Endothelial cell of umbilical vein (primary cell): ENCODE data around the gene CTSD. TPM values are rescaled to one million over a fixed set of nuclear protein-coding genes. Genes with fewer than 3 reads are reported as not detected.

ENCODE experiments used
- BruUV-seq: library from RNA; stranded (reverse); fragments of 400-500 nt; replicated peaks from 2 replicates; lab custom pipeline; 2021; lab: Mats Ljungman, UMichigan
- CTCF ChIA-PET: fragments of 300-600, 350-600 bp; sonication (Branson Sonifier 250); formaldehyde crosslinking; loops from one replicate; lab custom pipeline; 2021; ENCODE audit warnings: antibody characterized with exemption, inconsistent platforms; lab: Charles Lee
- POLR2A ChIA-PET: fragments of 300-600, 350-600 bp; sonication (Branson Sonifier 250); formaldehyde crosslinking; loops from one replicate; lab custom pipeline; 2021; ENCODE audit warnings: antibody characterized with exemption, inconsistent platforms; lab: Charles Lee
- DNase-seq: peaks from one replicate; pipeline ENCODE4 v3.0.0-alpha.2; 2011; ENCODE audit warnings: low read depth, low spot score
- FAIRE-seq: peaks from 2 replicates; lab custom pipeline; 2011; peaks lifted over from hg19 to GRCh38; lab: Jason Lieb, UNC
- H2AFZ ChIP-seq: 2 replicates; pipeline ENCODE4 v1.6.0; 2012; ENCODE audit warnings: low read depth, low read length, control low read depth, inconsistent platforms
- H3K27ac ChIP-seq: 2 replicates; pipeline ENCODE4 v1.5.1; 2011; ENCODE audit warnings: low read depth, mild to moderate bottlenecking, control low read depth, low read length, moderate library complexity; ENCODE audit not compliant: insufficient read depth
- H3K27me3 ChIP-seq, 2 experiments: 2 replicates each; pipeline versions ENCODE4 v1.6.0 to v1.6.1; 2011; ENCODE audit warnings: low read length in 2 of 2, mixed read lengths in 1 of 2; ENCODE audit not compliant: control insufficient read depth in 2 of 2, insufficient read depth in 2 of 2
- H3K36me3 ChIP-seq, 2 experiments: 2 replicates in 1 of 2; 3 replicates in 1 of 2; pipeline ENCODE4 v1.5.1; 2011; ENCODE audit warnings: low read length in 2 of 2, mild to moderate bottlenecking in 1 of 2, moderate library complexity in 1 of 2; ENCODE audit not compliant: control insufficient read depth in 2 of 2, insufficient read depth in 2 of 2; ENCODE audit errors: extremely low read depth in 1 of 2
- H3K4me1 ChIP-seq: 3 replicates; pipeline ENCODE4 v1.5.1; 2011; ENCODE audit warnings: mild to moderate bottlenecking, low read length; ENCODE audit not compliant: control insufficient read depth, insufficient read depth; ENCODE audit errors: extremely low read depth
- H3K4me2 ChIP-seq: 2 replicates; pipeline ENCODE4 v1.6.1; 2011; ENCODE audit warnings: low read length, control low read depth, mixed read lengths; ENCODE audit not compliant: insufficient read depth
- H3K4me3 ChIP-seq, 3 experiments: fragments of 200-600 bp in 1 of 3; sonication (generic), shearing (Covaris generic) in 1 of 3; replicated peaks in 1 of 3; 2 replicates each; pipeline ENCODE4 v1.5.1; 2011 to 2016; ENCODE audit warnings: control low read depth in 3 of 3, low read length in 3 of 3, mild to moderate bottlenecking in 2 of 3, inconsistent platforms in 1 of 3, low read depth in 1 of 3, moderate library complexity in 1 of 3; ENCODE audit not compliant: insufficient read depth in 1 of 3
- H3K79me2 ChIP-seq: 2 replicates; pipeline ENCODE4 v1.6.0; 2012; ENCODE audit warnings: low read length, inconsistent platforms; ENCODE audit not compliant: control insufficient read depth, insufficient read depth
- H3K9ac ChIP-seq: replicated peaks from 2 replicates; pipeline ENCODE3; 2011; ENCODE audit warnings: low read length, control low read depth; ENCODE audit not compliant: insufficient read depth; ENCODE audit errors: extremely low read depth
- H3K9me1 ChIP-seq: replicated peaks from 3 replicates; pipeline ENCODE4 v1.6.0; 2011; ENCODE audit warnings: mild to moderate bottlenecking, low read length; ENCODE audit not compliant: control insufficient read depth, insufficient read depth; ENCODE audit errors: extremely low read depth
- H3K9me3 ChIP-seq: replicated peaks from 2 replicates; pipeline ENCODE4 v1.5.1; 2012; ENCODE audit warnings: low read length, inconsistent platforms; ENCODE audit not compliant: control insufficient read depth, insufficient read depth
- H4K20me1 ChIP-seq: replicated peaks from 2 replicates; pipeline ENCODE3; 2011; ENCODE audit warnings: mild to moderate bottlenecking, low read length; ENCODE audit not compliant: control insufficient read depth, insufficient read depth; ENCODE audit errors: extremely low read depth
- CTCF ChIP-seq, 2 donors: IDR thresholded peaks; 1 replicate in 1 of 2; 2 replicates in 1 of 2; pipeline ENCODE4 v1.5.1; 2011; ENCODE audit warnings: low read length in 2 of 2, mild to moderate bottlenecking in 2 of 2, moderate library complexity in 2 of 2, control low read depth in 1 of 2, inconsistent platforms in 1 of 2, low read depth in 1 of 2; ENCODE audit not compliant: insufficient read depth in 1 of 2; ENCODE audit errors: extremely low read depth in 1 of 2
- EZH2 ChIP-seq: IDR thresholded peaks from 2 replicates; pipeline ENCODE4 v1.6.1; 2012; ENCODE audit warnings: borderline replicate concordance, low read depth, mild to moderate bottlenecking, moderate library complexity, low read length, inconsistent platforms; ENCODE audit not compliant: severe bottlenecking
- FOS ChIP-seq: IDR thresholded peaks from 2 replicates; pipeline ENCODE4 v1.6.1; 2011; ENCODE audit warnings: mild to moderate bottlenecking, low read length, moderate library complexity, borderline replicate concordance; ENCODE audit not compliant: insufficient read depth
- GATA2 ChIP-seq: IDR thresholded peaks from 2 replicates; pipeline ENCODE4 v1.7.0; 2011; ENCODE audit warnings: low read depth, mild to moderate bottlenecking, moderate library complexity, mixed read lengths, low read length; ENCODE audit not compliant: insufficient read length, insufficient read depth
- JUN ChIP-seq: IDR thresholded peaks from 2 replicates; pipeline ENCODE4 v1.6.1; 2011; ENCODE audit warnings: borderline replicate concordance, low read depth; ENCODE audit not compliant: insufficient read length, insufficient read depth
- MAX ChIP-seq: IDR thresholded peaks from 2 replicates; pipeline ENCODE4 v1.6.1; 2011; ENCODE audit not compliant: insufficient read depth, insufficient read length
- MYC ChIP-seq: IDR thresholded peaks from one replicate; pipeline ENCODE4 v1.6.1; 2011; ENCODE audit warnings: mild to moderate bottlenecking, low read depth, low read length
- POLR2A ChIP-seq: IDR thresholded peaks from 2 replicates; pipeline ENCODE4 v1.6.1; 2012; ENCODE audit warnings: low read depth, mild to moderate bottlenecking, control low read depth, low read length
- POLR2AphosphoS5 ChIP-seq: IDR thresholded peaks from 2 replicates; pipeline ENCODE4 v1.6.1; 2012; ENCODE audit warnings: low read depth, mild to moderate bottlenecking, control low read depth, low read length, moderate library complexity; ENCODE audit not compliant: insufficient read depth
- dilution Hi-C: fragments of 300-500 bp; cut with MboI; formaldehyde crosslinking; loops from one replicate; pipeline ENCODE4 v1.15.0; 2019; ENCODE audit warnings: low sequenced_read_pairs; ENCODE audit not compliant: extremely low pct_ligation_motif_present
- intact Hi-C: fragments of 100-400 bp; cut with micrococcal nuclease; formaldehyde crosslinking; loops from one replicate; pipeline ENCODE4 v1.10.0; 2022
- polyA plus RNA-seq, 4 experiments: library from polyadenylated mRNA; depleted of rRNA in 3 of 4; stranded (reverse) in 3 of 4; unstranded in 1 of 4; fragments of >200 nt; gene quantifications; 2 replicates each; pipeline versions ENCODE4 v1.2.1 to v1.2.3, GENCODE V29; 2011 to 2012; ENCODE audit warnings: missing spikeins in 1 of 4
- total RNA-seq: library from RNA; stranded (reverse); gene quantifications from 2 replicates; pipeline ENCODE4 v1.2.3, GENCODE V29; 2021

Gene CTSD
- total and polyA plus RNA-seq, 2 donors (not counting 3 experiments of a cell fraction or from before 2014, with no cell fraction given), result 215 to 248 TPM

GRCh38 chr11:1746511-1746931, 17.2 kb downstream of the CTSD start:
- Histone ChIP-seq H3K79me2 (no peaks in the 10 kb centered on the region), H3K4me3 (no peak overlapping the region), H3K4me1 (no peaks in the 10 kb centered on the region), H3K9me1 (no peaks in the 10 kb centered on the region), H4K20me1 (no peaks in the 10 kb centered on the region), H3K9ac (no peak overlapping the region), H3K27me3 (peaks cover 15 to 16% of the 10 kb centered on the region in 2 experiments), H3K27ac (no peak overlapping the region), H2AFZ (no peak overlapping the region), H3K36me3 (no peaks in the 10 kb centered on the region), H3K4me2 (no peak overlapping the region), H3K9me3 (no peaks in the 10 kb centered on the region)
- TF ChIP-seq MYC (no peak), FOS (no peak), GATA2 (no peak), JUN (no peak)
- no TSS peak for BruUV-seq
- CTCF ChIA-PET, result no interaction called here
- FAIRE-seq (no peak), DNase-seq (no peak)
- dilution Hi-C loops, result no loop called here
- intact Hi-C loops, result no loop called here
- POLR2A ChIA-PET, result no interaction called here

GRCh38 chr11:1745701-1746320, 17.9 kb downstream of the CTSD start:
- FAIRE-seq (no peak), DNase-seq (no peak)
- dilution Hi-C loops (no loop called here), intact Hi-C loops (no loop called here)
- TF ChIP-seq GATA2 (no peak), POLR2AphosphoS5 (no peak), FOS (no peak), CTCF (IDR thresholded peaks at IDR 0.05; ENCODE audit: extremely low read depth in 1 of 2, insufficient read depth in 1 of 2, low read depth in 1 of 2, low read length in 2 of 2) (no peak), MAX (no peak), POLR2A (no peak), EZH2 (no peak), JUN (no peak), MYC (no peak)
- Histone ChIP-seq H3K9ac (no peak overlapping the region), H3K36me3 (no peaks in the 10 kb centered on the region), H2AFZ (no peak overlapping the region), H3K4me2 (no peak overlapping the region), H3K27me3 (peaks cover 15 to 16% of the 10 kb centered on the region in 2 experiments), H3K9me1 (no peaks in the 10 kb centered on the region), H3K79me2 (no peaks in the 10 kb centered on the region), H3K4me3 (no peak overlapping the region), H3K4me1 (no peaks in the 10 kb centered on the region), H4K20me1 (no peaks in the 10 kb centered on the region), H3K27ac (no peak overlapping the region), H3K9me3 (no peaks in the 10 kb centered on the region)
- ChIA-PET POLR2A (no interaction called here), CTCF (no interaction called here)
- no TSS peak for BruUV-seq
